ENCODE measurements around the gene COPE.

- TF ChIP-seq, protein P1, sequence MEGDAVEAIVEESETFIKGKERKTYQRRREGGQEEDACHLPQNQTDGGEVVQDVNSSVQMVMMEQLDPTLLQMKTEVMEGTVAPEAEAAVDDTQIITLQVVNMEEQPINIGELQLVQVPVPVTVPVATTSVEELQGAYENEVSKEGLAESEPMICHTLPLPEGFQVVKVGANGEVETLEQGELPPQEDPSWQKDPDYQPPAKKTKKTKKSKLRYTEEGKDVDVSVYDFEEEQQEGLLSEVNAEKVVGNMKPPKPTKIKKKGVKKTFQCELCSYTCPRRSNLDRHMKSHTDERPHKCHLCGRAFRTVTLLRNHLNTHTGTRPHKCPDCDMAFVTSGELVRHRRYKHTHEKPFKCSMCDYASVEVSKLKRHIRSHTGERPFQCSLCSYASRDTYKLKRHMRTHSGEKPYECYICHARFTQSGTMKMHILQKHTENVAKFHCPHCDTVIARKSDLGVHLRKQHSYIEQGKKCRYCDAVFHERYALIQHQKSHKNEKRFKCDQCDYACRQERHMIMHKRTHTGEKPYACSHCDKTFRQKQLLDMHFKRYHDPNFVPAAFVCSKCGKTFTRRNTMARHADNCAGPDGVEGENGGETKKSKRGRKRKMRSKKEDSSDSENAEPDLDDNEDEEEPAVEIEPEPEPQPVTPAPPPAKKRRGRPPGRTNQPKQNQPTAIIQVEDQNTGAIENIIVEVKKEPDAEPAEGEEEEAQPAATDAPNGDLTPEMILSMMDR (IDR thresholded peaks at IDR 0.05): peak; percentile 47 to 66 (median 66)
- no peak for TF ChIP-seq POLR2A (IDR thresholded peaks at IDR 0.05)
Observed at GRCh38 chr19:18856385-18857126, 62.6 kb downstream of the COPE start.

Data from testis (tissue), 2 donors.